Stomach (tissue), 9 donors: ENCODE measurements around the gene OLFML2A. TPM values are rescaled to one million over a fixed set of nuclear protein-coding genes. Genes with fewer than 3 reads are reported as not detected.
"Not testable (repeated sequence)": the region's sequence is repeated elsewhere in the genome, so short reads cannot be mapped to it uniquely, and the experiment has no call there.

Experiments used
- DNase-seq, 2 donors: peaks; one replicate each; pipeline versions ENCODE4 v3.0.0 to v3.0.0-alpha.2; 2013 to 2019
- H3K27ac ChIP-seq, 5 donors: fragments of 200-600 bp in 4 of 5; sonication (generic) in 4 of 5; one replicate each; pipeline ENCODE4 v1.5.1; 2013 to 2019; ENCODE audit warnings: mild to moderate bottlenecking in 1 of 5, moderate library complexity in 1 of 5
- H3K27me3 ChIP-seq, 3 donors: fragments of 200-600 bp; sonication (generic); one replicate each; pipeline ENCODE4 v1.5.1; 2017 to 2019; ENCODE audit warnings: mixed run types in 1 of 3
- H3K36me3 ChIP-seq, 4 donors: fragments of 200-600 bp; sonication (generic); 1 replicate in 3 of 4; 2 replicates in 1 of 4; pipeline ENCODE4 v1.5.1; 2016 to 2019
- H3K4me1 ChIP-seq, 4 donors: fragments of 200-600 bp; sonication (generic); one replicate each; pipeline ENCODE4 v1.5.1; 2016 to 2019
- H3K4me3 ChIP-seq, 4 donors: fragments of 200-600 bp; sonication (generic) in 3 of 4; one replicate each; pipeline ENCODE4 v1.5.1; 2016 to 2019; ENCODE audit warnings: mild to moderate bottlenecking in 1 of 4
- H3K9me3 ChIP-seq, 4 donors: fragments of 200-600 bp; sonication (generic); one replicate each; pipeline ENCODE4 v1.5.1; 2016 to 2019
- CTCF ChIP-seq, 7 experiments: fragments of 450-650 bp in 4 of 7; fragments of 200-600 bp in 3 of 7; sonication (generic) in 3 of 7; IDR thresholded peaks; one replicate each; pipeline ENCODE4 v1.5.1; 2016 to 2019; ENCODE audit warnings: antibody characterized with exemption in 7 of 7, control low read depth in 2 of 7, mild to moderate bottlenecking in 1 of 7
- EP300 ChIP-seq: sonication (generic); formaldehyde crosslinking; IDR thresholded peaks from one replicate; pipeline ENCODE4 v1.6.1; 2017; ENCODE audit warnings: antibody characterized with exemption
- POLR2A ChIP-seq, 4 donors: fragments of 450-650 bp; IDR thresholded peaks; one replicate each; pipeline ENCODE4 v1.6.1; 2016; ENCODE audit warnings: antibody characterized with exemption in 4 of 4, control low read depth in 2 of 4, mild to moderate bottlenecking in 1 of 4, moderate library complexity in 1 of 4
- POLR2AphosphoS5 ChIP-seq, 3 donors: sonication (generic); formaldehyde crosslinking; IDR thresholded peaks; one replicate each; pipeline ENCODE4 v1.6.1; 2016; ENCODE audit warnings: antibody characterized with exemption in 3 of 3
- WGBS, 5 donors: extraction: QIAGEN DNeasy Blood & Tissue Kit in 3 of 5; methylation state at CpG; one replicate each; pipeline versions ENCODE4 v1.1.5 to v1.1.7; 2013 to 2018; 5-methylcytosine and 5-hydroxymethylcytosine counted together
- intact Hi-C: fragments of 100-400 bp; cut with DNase I; formaldehyde crosslinking; loops from one replicate; pipeline ENCODE4 v1.15.1; 2023; ENCODE audit warnings: low total_unique reads
- polyA plus RNA-seq, 3 donors: library from polyadenylated mRNA; stranded (reverse); fragments of 200-250 nt; gene quantifications; one replicate each; pipeline ENCODE4 v1.2.3, GENCODE V29; 2013
- total RNA-seq, 5 donors: library from RNA; depleted of rRNA; stranded (reverse); fragments of >200 nt; gene quantifications; one replicate each; pipeline versions ENCODE4 v1.1.0 to v1.2.3, GENCODE V29; 2014 to 2016
- donor health status: healthy with polysubstance abuse.
- donor health status: Bipolar disorder and iron deficiency.
- donor health status: healthy.

OLFML2A gene
- total and polyA plus RNA-seq, 8 donors = 0.56 to 91.2 (median 3.5) TPM

GRCh38 chr9:124735121-124735520 lies 41.8 kb upstream of the OLFML2A start:
- Histone ChIP-seq H3K36me3 (no peaks in the 10 kb centered on the region), H3K9me3 (no peaks in the 10 kb centered on the region), H3K27ac (no peak overlapping the region), H3K4me3 (no peak overlapping the region), H3K4me1 (no peaks in the 10 kb centered on the region), H3K27me3 (no peaks in the 10 kb centered on the region)
- no peak for DNase-seq
- intact Hi-C loops = no loop called here
- no peak for TF ChIP-seq EP300
- no peak for TF ChIP-seq POLR2AphosphoS5 (IDR thresholded peaks at IDR 0.05)
- no peak for TF ChIP-seq POLR2A (IDR thresholded peaks at IDR 0.05)
- no peak for TF ChIP-seq CTCF (IDR thresholded peaks at IDR 0.05)

GRCh38 chr9:124738075-124738474 lies 38.9 kb upstream of the OLFML2A start:
- H3K27me3 ChIP-seq, H3K36me3 ChIP-seq, DNase-seq, H3K4me1 ChIP-seq, H3K4me3 ChIP-seq, H3K27ac ChIP-seq, intact Hi-C loops, H3K9me3 ChIP-seq: not testable (repeated sequence)
- 88 to 99% (median 98%) methylated on average over 7 of the region's 7 CpGs for WGBS, 5 donors

- 53 to 83% (median 69%) methylated on average over 2 of the region's 2 CpGs for WGBS, 5 donors
- Histone ChIP-seq H3K36me3 (no peaks in the 10 kb centered on the region), H3K4me3 (no peak overlapping the region), H3K9me3 (no peaks in the 10 kb centered on the region), H3K27ac (no peak overlapping the region), H3K27me3 (no peaks in the 10 kb centered on the region), H3K4me1 (no peaks in the 10 kb centered on the region)
- intact Hi-C loops = no loop called here
- TF ChIP-seq CTCF (IDR thresholded peaks at IDR 0.05) = no peak
- no peak for TF ChIP-seq POLR2AphosphoS5 (IDR thresholded peaks at IDR 0.05)
- TF ChIP-seq POLR2A (IDR thresholded peaks at IDR 0.05) = no peak
- no peak for TF ChIP-seq EP300
- no peak for DNase-seq
These were observed 37.6 kb upstream of the OLFML2A start for GRCh38 chr9:124739360-124739759.

- Histone ChIP-seq H3K27me3 (no peaks in the 10 kb centered on the region), H3K36me3 (no peaks in the 10 kb centered on the region), H3K27ac (no peak overlapping the region), H3K4me3 (no peak overlapping the region), H3K4me1 (no peaks in the 10 kb centered on the region), H3K9me3 (no peaks in the 10 kb centered on the region)
- WGBS, 5 donors = 91 to 96% (median 95%) methylated on average over 4 of the region's 4 CpGs
- intact Hi-C loops = no loop called here
- DNase-seq = no peak
- no peak for TF ChIP-seq POLR2A (IDR thresholded peaks at IDR 0.05)
- TF ChIP-seq CTCF (IDR thresholded peaks at IDR 0.05) = no peak
- TF ChIP-seq POLR2AphosphoS5 (IDR thresholded peaks at IDR 0.05) = no peak
- no peak for TF ChIP-seq EP300
These were observed 35.8 kb upstream of the OLFML2A start for GRCh38 chr9:124741149-124741548.

- Histone ChIP-seq H3K36me3 (no peaks in the 10 kb centered on the region), H3K4me3 (no peak overlapping the region), H3K4me1 (no peaks in the 10 kb centered on the region), H3K27ac (no peak overlapping the region), H3K27me3 (no peaks in the 10 kb centered on the region), H3K9me3 (no peaks in the 10 kb centered on the region)
- 72 to 88% (median 78%) methylated on average over 4 of the region's 4 CpGs for WGBS, 5 donors
- TF ChIP-seq POLR2A (IDR thresholded peaks at IDR 0.05) (no peak), POLR2AphosphoS5 (IDR thresholded peaks at IDR 0.05) (no peak), EP300 (no peak), CTCF (IDR thresholded peaks at IDR 0.05) (no peak)
- DNase-seq = no peak
- intact Hi-C loops = no loop called here
These were observed 35.3 kb upstream of the OLFML2A start for GRCh38 chr9:124741662-124742061.
